Nephron progenitor cell (in vitro differentiated cells): ENCODE measurements around the gene UGT1A3.

Experiments
- DNase-seq: peaks from one replicate; pipeline ENCODE4 v3.0.0; 2021
- H3K27ac Mint-ChIP-seq: 2 replicates; pipeline ENCODE4 v1.8.0; 2021; ENCODE audit warnings: mild to moderate bottlenecking, moderate library complexity, mixed read lengths
- H3K27me3 Mint-ChIP-seq: 2 replicates; pipeline ENCODE4 v1.8.0; 2021; ENCODE audit warnings: mild to moderate bottlenecking, low read depth, mixed read lengths; ENCODE audit not compliant: poor library complexity
- H3K36me3 Mint-ChIP-seq: 2 replicates; pipeline ENCODE4 v1.8.0; 2021; ENCODE audit warnings: low read depth, mixed read lengths
- H3K4me1 Mint-ChIP-seq: 2 replicates; pipeline ENCODE4 v1.8.0; 2021; ENCODE audit warnings: mixed read lengths
- H3K4me3 Mint-ChIP-seq: 2 replicates; pipeline ENCODE4 v1.8.0; 2021; ENCODE audit warnings: mild to moderate bottlenecking, moderate library complexity, mixed read lengths
- H3K9me3 Mint-ChIP-seq: 2 replicates; pipeline ENCODE4 v1.8.0; 2021; ENCODE audit warnings: mild to moderate bottlenecking, moderate library complexity, mixed read lengths
- CTCF ChIP-seq: fragments of 200-600 bp; sonication (generic); IDR thresholded peaks from 2 replicates; pipeline ENCODE4 v1.5.0; 2021; ENCODE audit warnings: antibody characterized with exemption

The UGT1A3 gene

GRCh38 chr2:233728723-233729301, at the start of gene UGT1A3:
UGT1A3 (plus strand) TSS chr2:233729042; CDS start chr2:233729127, 85 bp downstream.
- no peak within 1 kb of the TSS for H3K27ac Mint-ChIP-seq
- H3K4me3 Mint-ChIP-seq, result no peak within 1 kb of the TSS
- DNase-seq, result no peak
- H3K9me3 Mint-ChIP-seq, result peaks cover 11% of the 10 kb centered on the region
- peaks cover 25% of the 10 kb centered on the region for H3K27me3 Mint-ChIP-seq
- H3K4me1 Mint-ChIP-seq, result no peaks in the 10 kb centered on the region
- no peaks in the 10 kb centered on the region for H3K36me3 Mint-ChIP-seq
- TF ChIP-seq CTCF, result no peak

- H3K4me3 Mint-ChIP-seq, result no peak overlapping the region
- H3K36me3 Mint-ChIP-seq, result no peaks in the 10 kb centered on the region
- DNase-seq, result no peak
- H3K9me3 Mint-ChIP-seq, result no peaks in the 10 kb centered on the region
- H3K27me3 Mint-ChIP-seq, result peaks cover 9% of the 10 kb centered on the region
- TF ChIP-seq CTCF, result no peak
- H3K27ac Mint-ChIP-seq, result no peak overlapping the region
- peaks cover 9% of the 10 kb centered on the region for H3K4me1 Mint-ChIP-seq
Observed at GRCh38 chr2:233679196-233679595, 49.6 kb upstream of the UGT1A3 start.

- no peaks in the 10 kb centered on the region for H3K36me3 Mint-ChIP-seq
- no peak for TF ChIP-seq CTCF
- H3K9me3 Mint-ChIP-seq, result no peaks in the 10 kb centered on the region
- no peak overlapping the region for H3K27ac Mint-ChIP-seq
- peaks cover 9% of the 10 kb centered on the region for H3K27me3 Mint-ChIP-seq
- H3K4me1 Mint-ChIP-seq, result no peaks in the 10 kb centered on the region
- H3K4me3 Mint-ChIP-seq, result no peak overlapping the region
- no peak for DNase-seq
Observed at GRCh38 chr2:233680361-233681045, 48.3 kb upstream of the UGT1A3 start.

GRCh38 chr2:233681521-233682099, 47.2 kb upstream of the UGT1A3 start, which contains the start of gene UGT1A7:
UGT1A7 (plus strand) TSS chr2:233681901; CDS start chr2:233681938, 37 bp downstream.
- Mint-ChIP-seq H3K4me1 (no peaks in the 10 kb centered on the region), H3K36me3 (no peaks in the 10 kb centered on the region), H3K27ac (no peak within 1 kb of the TSS), H3K4me3 (no peak within 1 kb of the TSS), H3K9me3 (no peaks in the 10 kb centered on the region), H3K27me3 (peaks cover 12% of the 10 kb centered on the region)
- DNase-seq, result no peak
- TF ChIP-seq CTCF, result no peak

- Mint-ChIP-seq H3K27ac (no peak overlapping the region), H3K4me1 (no peaks in the 10 kb centered on the region), H3K9me3 (no peaks in the 10 kb centered on the region)
Observed at GRCh38 chr2:233684640-233685039, 44.2 kb upstream of the UGT1A3 start.

More at GRCh38 chr2:233684640-233685039, 44.2 kb upstream of the UGT1A3 start:
- DNase-seq, result no peak
- Mint-ChIP-seq H3K27me3 (peaks cover 9% of the 10 kb centered on the region), H3K36me3 (no peaks in the 10 kb centered on the region), H3K4me3 (no peak overlapping the region)
- TF ChIP-seq CTCF, result no peak
